Neural cell (in vitro differentiated cells): Measurements from ENCODE around the gene MYO7B.

Source experiments
- POLR2AphosphoS5 ChIP-seq: IDR thresholded peaks from 2 replicates; pipeline ENCODE4 v1.6.1; 2012
- TF ChIP-seq, protein P1 (sequence below): IDR thresholded peaks from 2 replicates; pipeline ENCODE4 v1.6.1; 2012; ENCODE audit warnings: borderline replicate concordance
- TF ChIP-seq, protein P2 (sequence below): fragments of 450-650 bp; IDR thresholded peaks from 2 replicates; pipeline ENCODE4 v1.5.1; 2014; ENCODE audit warnings: antibody characterized with exemption, mild to moderate bottlenecking, moderate library complexity; ENCODE audit not compliant: poor library complexity, severe bottlenecking

- TF ChIP-seq, protein P1, sequence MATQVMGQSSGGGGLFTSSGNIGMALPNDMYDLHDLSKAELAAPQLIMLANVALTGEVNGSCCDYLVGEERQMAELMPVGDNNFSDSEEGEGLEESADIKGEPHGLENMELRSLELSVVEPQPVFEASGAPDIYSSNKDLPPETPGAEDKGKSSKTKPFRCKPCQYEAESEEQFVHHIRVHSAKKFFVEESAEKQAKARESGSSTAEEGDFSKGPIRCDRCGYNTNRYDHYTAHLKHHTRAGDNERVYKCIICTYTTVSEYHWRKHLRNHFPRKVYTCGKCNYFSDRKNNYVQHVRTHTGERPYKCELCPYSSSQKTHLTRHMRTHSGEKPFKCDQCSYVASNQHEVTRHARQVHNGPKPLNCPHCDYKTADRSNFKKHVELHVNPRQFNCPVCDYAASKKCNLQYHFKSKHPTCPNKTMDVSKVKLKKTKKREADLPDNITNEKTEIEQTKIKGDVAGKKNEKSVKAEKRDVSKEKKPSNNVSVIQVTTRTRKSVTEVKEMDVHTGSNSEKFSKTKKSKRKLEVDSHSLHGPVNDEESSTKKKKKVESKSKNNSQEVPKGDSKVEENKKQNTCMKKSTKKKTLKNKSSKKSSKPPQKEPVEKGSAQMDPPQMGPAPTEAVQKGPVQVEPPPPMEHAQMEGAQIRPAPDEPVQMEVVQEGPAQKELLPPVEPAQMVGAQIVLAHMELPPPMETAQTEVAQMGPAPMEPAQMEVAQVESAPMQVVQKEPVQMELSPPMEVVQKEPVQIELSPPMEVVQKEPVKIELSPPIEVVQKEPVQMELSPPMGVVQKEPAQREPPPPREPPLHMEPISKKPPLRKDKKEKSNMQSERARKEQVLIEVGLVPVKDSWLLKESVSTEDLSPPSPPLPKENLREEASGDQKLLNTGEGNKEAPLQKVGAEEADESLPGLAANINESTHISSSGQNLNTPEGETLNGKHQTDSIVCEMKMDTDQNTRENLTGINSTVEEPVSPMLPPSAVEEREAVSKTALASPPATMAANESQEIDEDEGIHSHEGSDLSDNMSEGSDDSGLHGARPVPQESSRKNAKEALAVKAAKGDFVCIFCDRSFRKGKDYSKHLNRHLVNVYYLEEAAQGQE, result no peak
- TF ChIP-seq, protein P2, sequence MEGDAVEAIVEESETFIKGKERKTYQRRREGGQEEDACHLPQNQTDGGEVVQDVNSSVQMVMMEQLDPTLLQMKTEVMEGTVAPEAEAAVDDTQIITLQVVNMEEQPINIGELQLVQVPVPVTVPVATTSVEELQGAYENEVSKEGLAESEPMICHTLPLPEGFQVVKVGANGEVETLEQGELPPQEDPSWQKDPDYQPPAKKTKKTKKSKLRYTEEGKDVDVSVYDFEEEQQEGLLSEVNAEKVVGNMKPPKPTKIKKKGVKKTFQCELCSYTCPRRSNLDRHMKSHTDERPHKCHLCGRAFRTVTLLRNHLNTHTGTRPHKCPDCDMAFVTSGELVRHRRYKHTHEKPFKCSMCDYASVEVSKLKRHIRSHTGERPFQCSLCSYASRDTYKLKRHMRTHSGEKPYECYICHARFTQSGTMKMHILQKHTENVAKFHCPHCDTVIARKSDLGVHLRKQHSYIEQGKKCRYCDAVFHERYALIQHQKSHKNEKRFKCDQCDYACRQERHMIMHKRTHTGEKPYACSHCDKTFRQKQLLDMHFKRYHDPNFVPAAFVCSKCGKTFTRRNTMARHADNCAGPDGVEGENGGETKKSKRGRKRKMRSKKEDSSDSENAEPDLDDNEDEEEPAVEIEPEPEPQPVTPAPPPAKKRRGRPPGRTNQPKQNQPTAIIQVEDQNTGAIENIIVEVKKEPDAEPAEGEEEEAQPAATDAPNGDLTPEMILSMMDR, result no peak
- no peak for TF ChIP-seq POLR2AphosphoS5
These were observed 135.4 kb downstream of the MYO7B start for GRCh38 chr2:127670957-127671290.
